Activated T-cell treated with anti-CD3 and anti-CD28 coated beads, Interleukin-2, amount 50 U/mL, for 24 hours (primary cell): ENCODE measurements around the gene EPDR1.
"Not testable (repeated sequence)": the region's sequence is repeated elsewhere in the genome, so short reads cannot be mapped to it uniquely, and the experiment has no call there.

ENCODE experiments used
- DNase-seq: peaks from one replicate; pipeline ENCODE4 v3.0.0-alpha.2; 2020
- H3K27ac Mint-ChIP-seq: 2 replicates; pipeline ENCODE4 v1.8.0; 2020; ENCODE audit warnings: mild to moderate bottlenecking, mixed read lengths
- H3K27me3 Mint-ChIP-seq: 2 replicates; pipeline ENCODE4 v1.8.0; 2020; ENCODE audit warnings: mixed read lengths
- H3K36me3 Mint-ChIP-seq: 2 replicates; pipeline ENCODE4 v1.8.0; 2020; ENCODE audit warnings: low read depth, mixed read lengths
- H3K4me1 Mint-ChIP-seq: 2 replicates; pipeline ENCODE4 v1.8.0; 2020; ENCODE audit warnings: low read depth, mixed read lengths
- H3K4me3 Mint-ChIP-seq: 2 replicates; pipeline ENCODE4 v1.8.0; 2020; ENCODE audit warnings: mild to moderate bottlenecking, moderate library complexity, mixed read lengths
- H3K9me3 Mint-ChIP-seq: 2 replicates; pipeline ENCODE4 v1.8.0; 2020; ENCODE audit warnings: mixed read lengths

EPDR1 gene

GRCh38 chr7:37945336-37945735, 24.9 kb downstream of the EPDR1 start:
- Mint-ChIP-seq H3K27ac (no peak overlapping the region), H3K9me3 (no peaks in the 10 kb centered on the region), H3K4me3 (no peak overlapping the region), H3K36me3 (no peaks in the 10 kb centered on the region), H3K27me3 (no peaks in the 10 kb centered on the region), H3K4me1 (no peaks in the 10 kb centered on the region)
- DNase-seq, result no peak

- Mint-ChIP-seq H3K27ac (no peak overlapping the region), H3K4me3 (no peak overlapping the region), H3K27me3 (no peaks in the 10 kb centered on the region), H3K4me1 (no peaks in the 10 kb centered on the region), H3K36me3 (no peaks in the 10 kb centered on the region), H3K9me3 (no peaks in the 10 kb centered on the region)
- DNase-seq, result no peak
These were observed 26.9 kb downstream of the EPDR1 start for GRCh38 chr7:37947138-37947940.

GRCh38 chr7:37947941-37948210, 27.4 kb downstream of the EPDR1 start:
- H3K9me3 Mint-ChIP-seq, result no peaks in the 10 kb centered on the region
- no peak overlapping the region for H3K27ac Mint-ChIP-seq
- no peaks in the 10 kb centered on the region for H3K36me3 Mint-ChIP-seq
- H3K4me3 Mint-ChIP-seq, result no peak overlapping the region
- DNase-seq, result no peak
- H3K4me1 Mint-ChIP-seq, result no peaks in the 10 kb centered on the region
- H3K27me3 Mint-ChIP-seq, result no peaks in the 10 kb centered on the region

GRCh38 chr7:37952240-37952639, 31.8 kb downstream of the EPDR1 start:
- H3K4me3 Mint-ChIP-seq, result no peak overlapping the region
- no peaks in the 10 kb centered on the region for H3K36me3 Mint-ChIP-seq
- peaks cover under 1% of the 10 kb centered on the region for H3K27me3 Mint-ChIP-seq
- no peaks in the 10 kb centered on the region for H3K9me3 Mint-ChIP-seq
- H3K27ac Mint-ChIP-seq, result no peak overlapping the region
- no peaks in the 10 kb centered on the region for H3K4me1 Mint-ChIP-seq
- DNase-seq, result no peak

GRCh38 chr7:37954217-37954616, 33.8 kb downstream of the EPDR1 start:
- H3K4me3 Mint-ChIP-seq, H3K36me3 Mint-ChIP-seq, H3K4me1 Mint-ChIP-seq, H3K27me3 Mint-ChIP-seq, H3K9me3 Mint-ChIP-seq, H3K27ac Mint-ChIP-seq, DNase-seq: not testable (repeated sequence)

GRCh38 chr7:37956791-37957190, 36.4 kb downstream of the EPDR1 start:
- no peak overlapping the region for H3K4me3 Mint-ChIP-seq
- H3K27me3 Mint-ChIP-seq, result peaks cover 3% of the 10 kb centered on the region
- no peaks in the 10 kb centered on the region for H3K9me3 Mint-ChIP-seq
- H3K36me3 Mint-ChIP-seq, result no peaks in the 10 kb centered on the region
- H3K27ac Mint-ChIP-seq, result no peak overlapping the region
- no peaks in the 10 kb centered on the region for H3K4me1 Mint-ChIP-seq
- DNase-seq, result no peak

GRCh38 chr7:37957221-37957970, 37.0 kb downstream of the EPDR1 start:
- no peaks in the 10 kb centered on the region for H3K9me3 Mint-ChIP-seq

GRCh38 chr7:37960483-37960882, 40.0 kb downstream of the EPDR1 start:
- Mint-ChIP-seq H3K4me1 (no peaks in the 10 kb centered on the region), H3K27me3 (peaks cover 3% of the 10 kb centered on the region), H3K4me3 (no peak overlapping the region), H3K9me3 (no peaks in the 10 kb centered on the region), H3K27ac (no peak overlapping the region), H3K36me3 (no peaks in the 10 kb centered on the region)
- no peak for DNase-seq

More at GRCh38 chr7:37957221-37957970, 37.0 kb downstream of the EPDR1 start:
- Mint-ChIP-seq H3K36me3 (no peaks in the 10 kb centered on the region), H3K4me1 (no peaks in the 10 kb centered on the region), H3K4me3 (no peak overlapping the region), H3K27ac (no peak overlapping the region), H3K27me3 (peaks cover 3% of the 10 kb centered on the region)
- no peak for DNase-seq

- H3K4me3 Mint-ChIP-seq, result no peak overlapping the region
- H3K27ac Mint-ChIP-seq, result no peak overlapping the region
- DNase-seq, result no peak
- no peaks in the 10 kb centered on the region for H3K4me1 Mint-ChIP-seq
- peaks cover 3% of the 10 kb centered on the region for H3K27me3 Mint-ChIP-seq
- H3K36me3 Mint-ChIP-seq, result no peaks in the 10 kb centered on the region
- no peaks in the 10 kb centered on the region for H3K9me3 Mint-ChIP-seq
These were observed 40.8 kb downstream of the EPDR1 start for GRCh38 chr7:37961251-37961650.

- Mint-ChIP-seq H3K4me3 (no peak overlapping the region), H3K27ac (no peak overlapping the region), H3K36me3 (no peaks in the 10 kb centered on the region), H3K27me3 (no peaks in the 10 kb centered on the region), H3K4me1 (no peaks in the 10 kb centered on the region), H3K9me3 (no peaks in the 10 kb centered on the region)
- DNase-seq, result no peak
These were observed 43.8 kb downstream of the EPDR1 start for GRCh38 chr7:37964196-37964595.

GRCh38 chr7:37970211-37970610, 49.8 kb downstream of the EPDR1 start:
- Mint-ChIP-seq H3K4me3 (no peak overlapping the region), H3K27ac (no peak overlapping the region), H3K36me3 (no peaks in the 10 kb centered on the region), H3K27me3 (peaks cover 2% of the 10 kb centered on the region), H3K9me3 (no peaks in the 10 kb centered on the region), H3K4me1 (no peaks in the 10 kb centered on the region)
- no peak for DNase-seq

GRCh38 chr7:37971491-37971890, 51.1 kb downstream of the EPDR1 start:
- Mint-ChIP-seq H3K36me3 (no peaks in the 10 kb centered on the region), H3K9me3 (no peaks in the 10 kb centered on the region), H3K4me1 (no peaks in the 10 kb centered on the region), H3K4me3 (no peak overlapping the region), H3K27me3 (peaks cover 2% of the 10 kb centered on the region), H3K27ac (no peak overlapping the region)
- no peak for DNase-seq

GRCh38 chr7:37973915-37974314, 53.5 kb downstream of the EPDR1 start:
- DNase-seq, result no peak
- no peak overlapping the region for H3K27ac Mint-ChIP-seq
- H3K9me3 Mint-ChIP-seq, result no peaks in the 10 kb centered on the region
- no peaks in the 10 kb centered on the region for H3K36me3 Mint-ChIP-seq
- no peak overlapping the region for H3K4me3 Mint-ChIP-seq
- no peaks in the 10 kb centered on the region for H3K4me1 Mint-ChIP-seq
- peaks cover 2% of the 10 kb centered on the region for H3K27me3 Mint-ChIP-seq

- Mint-ChIP-seq H3K4me1 (no peaks in the 10 kb centered on the region), H3K36me3 (no peaks in the 10 kb centered on the region), H3K4me3 (no peak overlapping the region), H3K9me3 (no peaks in the 10 kb centered on the region), H3K27me3 (peaks cover 2% of the 10 kb centered on the region), H3K27ac (no peak overlapping the region)
- DNase-seq, result no peak
These were observed 54.3 kb downstream of the EPDR1 start for GRCh38 chr7:37974711-37975110.

GRCh38 chr7:37977243-37977642, 56.8 kb downstream of the EPDR1 start:
- Mint-ChIP-seq H3K36me3 (no peaks in the 10 kb centered on the region), H3K27ac (no peak overlapping the region), H3K27me3 (no peaks in the 10 kb centered on the region), H3K4me3 (no peak overlapping the region), H3K9me3 (no peaks in the 10 kb centered on the region), H3K4me1 (no peaks in the 10 kb centered on the region)
- no peak for DNase-seq
